OCI-LY7 (cell line): ENCODE measurements around the gene NRN1L.

Source experiments
- EZH2phosphoT487 ChIP-seq: fragments of 200-600 bp; sonication (generic); IDR thresholded peaks from 2 replicates; pipeline ENCODE4 v1.6.1; 2018; ENCODE audit warnings: low read depth, borderline replicate concordance, mild to moderate bottlenecking, mixed run types, antibody characterized with exemption, low read length, moderate library complexity, mixed read lengths
- TF ChIP-seq, protein P1 (sequence below): fragments of 200-600 bp; sonication (generic); conservative IDR thresholded peaks from 2 replicates; pipeline ENCODE4 v1.5.1; 2014; ENCODE audit warnings: mild to moderate bottlenecking, antibody characterized with exemption, low read length, moderate library complexity, mixed read lengths

DNA sequence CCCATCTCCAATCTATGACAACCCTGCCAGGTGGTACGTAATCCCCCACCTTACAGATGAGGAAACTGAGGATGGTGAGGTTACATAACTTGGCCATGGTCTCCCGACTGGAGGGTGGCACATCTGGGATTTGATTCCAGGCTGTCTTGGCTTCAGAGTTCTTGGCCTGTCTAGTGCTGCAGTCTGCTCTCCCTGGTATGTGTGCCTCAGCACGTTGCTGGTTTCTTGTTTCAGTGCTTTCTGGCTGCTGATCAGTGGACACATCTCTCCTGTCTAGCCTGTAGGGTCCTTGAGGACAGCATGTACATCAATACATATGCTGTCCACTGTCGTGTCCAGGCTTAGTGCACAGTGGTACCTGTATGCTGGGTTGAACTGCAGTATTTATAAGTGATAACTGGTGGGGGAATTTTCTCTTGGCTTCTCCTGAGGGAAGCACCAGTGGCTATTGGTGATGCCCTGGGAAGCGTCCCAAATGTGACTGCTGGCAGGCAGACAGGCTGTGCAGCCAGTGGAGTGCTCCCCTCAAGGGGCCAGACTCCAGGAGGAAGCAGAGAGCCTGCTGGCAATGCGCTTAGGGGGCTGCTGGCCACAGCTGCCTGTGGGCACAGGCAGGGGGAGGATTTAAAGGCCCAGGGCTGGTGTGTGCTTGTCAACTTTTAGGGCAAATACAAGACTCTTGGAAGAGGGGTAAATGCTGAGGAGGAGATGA lies 32.6 kb downstream of the NRN1L start:
- TF ChIP-seq, protein P1, sequence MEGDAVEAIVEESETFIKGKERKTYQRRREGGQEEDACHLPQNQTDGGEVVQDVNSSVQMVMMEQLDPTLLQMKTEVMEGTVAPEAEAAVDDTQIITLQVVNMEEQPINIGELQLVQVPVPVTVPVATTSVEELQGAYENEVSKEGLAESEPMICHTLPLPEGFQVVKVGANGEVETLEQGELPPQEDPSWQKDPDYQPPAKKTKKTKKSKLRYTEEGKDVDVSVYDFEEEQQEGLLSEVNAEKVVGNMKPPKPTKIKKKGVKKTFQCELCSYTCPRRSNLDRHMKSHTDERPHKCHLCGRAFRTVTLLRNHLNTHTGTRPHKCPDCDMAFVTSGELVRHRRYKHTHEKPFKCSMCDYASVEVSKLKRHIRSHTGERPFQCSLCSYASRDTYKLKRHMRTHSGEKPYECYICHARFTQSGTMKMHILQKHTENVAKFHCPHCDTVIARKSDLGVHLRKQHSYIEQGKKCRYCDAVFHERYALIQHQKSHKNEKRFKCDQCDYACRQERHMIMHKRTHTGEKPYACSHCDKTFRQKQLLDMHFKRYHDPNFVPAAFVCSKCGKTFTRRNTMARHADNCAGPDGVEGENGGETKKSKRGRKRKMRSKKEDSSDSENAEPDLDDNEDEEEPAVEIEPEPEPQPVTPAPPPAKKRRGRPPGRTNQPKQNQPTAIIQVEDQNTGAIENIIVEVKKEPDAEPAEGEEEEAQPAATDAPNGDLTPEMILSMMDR: no peak
- no peak for TF ChIP-seq EZH2phosphoT487
